NT2/D1 (cell line): Measurements from ENCODE around the gene SDR39U1.

Source experiments
- DNase-seq: peaks from one replicate; pipeline ENCODE4 v3.0.0-alpha.2; 2011; ENCODE audit warnings: low read depth, low spot score
- H3K27me3 ChIP-seq: 2 replicates; pipeline ENCODE4 v1.6.0; 2011; ENCODE audit warnings: mild to moderate bottlenecking; ENCODE audit not compliant: insufficient read length, insufficient read depth
- H3K36me3 ChIP-seq: 2 replicates; pipeline ENCODE4 v1.6.1; 2011; ENCODE audit warnings: mild to moderate bottlenecking, low read length, mixed read lengths; ENCODE audit not compliant: insufficient read depth, insufficient read length
- H3K4me1 ChIP-seq: 2 replicates; pipeline ENCODE4 v1.5.1; 2011; ENCODE audit not compliant: insufficient read depth, insufficient read length
- H3K4me3 ChIP-seq: 2 replicates; pipeline ENCODE4 v1.5.1; 2011; ENCODE audit warnings: low read depth; ENCODE audit not compliant: insufficient read length
- H3K9ac ChIP-seq: 2 replicates; pipeline ENCODE4 v1.6.0; 2011; ENCODE audit warnings: low read depth; ENCODE audit not compliant: insufficient read length
- H3K9me3 ChIP-seq: 2 replicates; pipeline ENCODE4 v1.5.1; 2011; ENCODE audit warnings: mild to moderate bottlenecking, low read length; ENCODE audit not compliant: insufficient read depth
- SUZ12 ChIP-seq: IDR thresholded peaks from 2 replicates; pipeline ENCODE4 v1.6.1; 2011; ENCODE audit not compliant: insufficient read length, insufficient read depth; ENCODE audit errors: extremely low read depth
- YY1 ChIP-seq: IDR thresholded peaks from 2 replicates; pipeline ENCODE4 v1.6.1; 2011; ENCODE audit not compliant: insufficient read length, insufficient read depth
- ZNF274 ChIP-seq: IDR thresholded peaks from 2 replicates; pipeline ENCODE4 v1.6.1; 2011; ENCODE audit warnings: mild to moderate bottlenecking, low read depth, low read length

Gene SDR39U1

GRCh38 chr14:24397639-24398292 is 44.8 kb downstream of the SDR39U1 start:
- no peaks in the 10 kb centered on the region for H3K36me3 ChIP-seq
- H3K9ac ChIP-seq: no peak overlapping the region
- no peaks in the 10 kb centered on the region for H3K27me3 ChIP-seq
- H3K4me1 ChIP-seq: peaks cover 10% of the 10 kb centered on the region
- TF ChIP-seq SUZ12 (no peak), YY1 (no peak), ZNF274 (no peak)
- no peaks in the 10 kb centered on the region for H3K9me3 ChIP-seq
- no peak overlapping the region for H3K4me3 ChIP-seq
- DNase-seq: no peak

DNA sequence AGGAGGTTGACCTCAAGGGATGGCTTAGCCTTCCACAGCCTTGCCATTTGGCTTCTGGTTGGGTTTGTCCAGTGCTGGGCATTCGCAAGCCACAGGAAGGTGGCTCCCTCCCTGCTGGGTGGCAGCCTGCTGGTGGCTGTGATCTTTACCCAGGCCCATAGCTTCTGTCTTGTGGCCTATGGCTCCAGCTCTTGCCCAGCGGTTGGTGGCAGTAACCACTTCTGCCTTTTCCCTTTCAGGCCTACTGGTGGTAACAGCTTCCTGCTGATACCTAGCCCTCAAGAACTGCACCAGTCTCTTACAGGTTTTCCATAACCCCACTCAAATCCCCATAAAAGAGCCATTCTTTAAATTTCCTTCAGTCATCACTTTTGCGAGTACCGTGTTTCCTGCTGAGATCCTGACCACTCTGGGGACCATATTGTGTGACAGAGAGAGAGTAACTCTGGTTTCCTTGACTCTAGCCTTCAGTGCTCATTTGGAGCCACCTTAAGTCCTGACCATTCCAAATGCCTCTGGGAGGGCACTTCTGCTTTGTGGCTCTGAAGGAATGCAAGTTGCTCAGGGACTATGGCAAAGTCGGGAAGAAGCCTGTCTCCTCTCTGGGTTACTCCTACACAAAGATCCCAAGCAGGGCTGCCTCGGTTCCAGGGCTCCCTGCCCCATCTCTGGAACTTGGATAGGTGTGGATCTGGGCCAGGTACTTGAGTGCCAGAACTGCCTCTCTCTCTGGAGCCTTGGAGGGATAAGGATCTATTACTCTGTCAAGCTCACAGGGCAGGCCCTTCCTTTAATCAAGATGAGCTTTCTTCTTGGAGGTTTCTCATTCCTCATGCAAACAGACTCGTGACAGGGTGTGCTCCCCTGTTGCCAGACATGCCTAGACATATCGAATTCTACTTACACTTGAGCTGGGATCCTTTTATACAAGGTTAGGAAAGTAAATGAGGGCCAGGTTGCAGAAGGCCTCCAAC is 46.7 kb downstream of the SDR39U1 start:
- peaks cover 8% of the 10 kb centered on the region for H3K4me1 ChIP-seq
- no peak overlapping the region for H3K4me3 ChIP-seq
- no peaks in the 10 kb centered on the region for H3K9me3 ChIP-seq
- no peaks in the 10 kb centered on the region for H3K36me3 ChIP-seq
- no peak for TF ChIP-seq SUZ12
- TF ChIP-seq ZNF274: no peak
- no peak for TF ChIP-seq YY1
- H3K9ac ChIP-seq: no peak overlapping the region
- DNase-seq: no peak
- H3K27me3 ChIP-seq: no peaks in the 10 kb centered on the region

- Histone ChIP-seq H3K36me3 (no peaks in the 10 kb centered on the region), H3K4me3 (no peak overlapping the region), H3K27me3 (no peaks in the 10 kb centered on the region), H3K9me3 (no peaks in the 10 kb centered on the region), H3K9ac (no peak overlapping the region), H3K4me1 (peaks cover 2% of the 10 kb centered on the region)
- DNase-seq: no peak
- TF ChIP-seq YY1 (no peak), ZNF274 (no peak), SUZ12 (no peak)
These were observed 48.3 kb downstream of the SDR39U1 start for GRCh38 chr14:24394275-24394674.

DNA sequence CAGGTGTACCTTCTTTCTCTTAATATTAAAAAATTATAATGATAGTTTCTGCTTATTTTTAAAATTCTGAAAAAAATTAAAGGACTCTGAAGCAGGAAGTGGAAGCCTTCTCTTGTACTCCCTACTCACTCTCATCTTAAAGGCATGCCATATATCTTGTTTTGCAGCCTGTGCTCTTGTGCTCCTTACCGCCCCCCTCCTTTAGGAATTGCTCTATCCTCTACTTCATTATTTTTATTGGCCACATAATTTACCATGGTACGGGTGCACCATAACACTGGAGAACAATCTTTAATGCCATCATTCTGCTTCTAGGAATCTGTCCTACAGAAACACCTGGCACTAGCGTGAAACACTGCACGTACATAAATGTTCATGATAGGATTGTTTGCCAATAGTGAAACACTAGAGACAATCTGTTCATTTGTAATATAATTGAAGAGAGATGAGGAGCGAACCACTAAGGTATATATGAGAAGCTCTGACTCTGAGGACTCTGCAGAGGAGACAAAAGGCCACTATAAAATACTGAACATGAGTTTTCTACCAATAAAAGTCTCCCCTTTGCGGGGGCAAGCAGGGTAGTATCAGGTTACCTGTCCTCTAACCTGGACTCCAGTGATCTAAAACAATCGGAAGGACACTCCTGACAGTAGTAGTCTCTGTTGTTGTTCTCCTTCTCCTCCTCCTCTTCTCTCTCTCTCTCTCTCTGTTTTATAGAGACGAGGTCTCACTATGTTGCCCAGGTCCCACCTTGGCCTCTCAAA is 50.1 kb downstream of the SDR39U1 start:
- no peak for DNase-seq
- H3K4me3 ChIP-seq: no peak overlapping the region
- no peak overlapping the region for H3K9ac ChIP-seq
- H3K9me3 ChIP-seq: no peaks in the 10 kb centered on the region
- TF ChIP-seq SUZ12 (no peak), YY1 (no peak)
- no peaks in the 10 kb centered on the region for H3K36me3 ChIP-seq
- no peaks in the 10 kb centered on the region for H3K4me1 ChIP-seq
- no peaks in the 10 kb centered on the region for H3K27me3 ChIP-seq

DNA sequence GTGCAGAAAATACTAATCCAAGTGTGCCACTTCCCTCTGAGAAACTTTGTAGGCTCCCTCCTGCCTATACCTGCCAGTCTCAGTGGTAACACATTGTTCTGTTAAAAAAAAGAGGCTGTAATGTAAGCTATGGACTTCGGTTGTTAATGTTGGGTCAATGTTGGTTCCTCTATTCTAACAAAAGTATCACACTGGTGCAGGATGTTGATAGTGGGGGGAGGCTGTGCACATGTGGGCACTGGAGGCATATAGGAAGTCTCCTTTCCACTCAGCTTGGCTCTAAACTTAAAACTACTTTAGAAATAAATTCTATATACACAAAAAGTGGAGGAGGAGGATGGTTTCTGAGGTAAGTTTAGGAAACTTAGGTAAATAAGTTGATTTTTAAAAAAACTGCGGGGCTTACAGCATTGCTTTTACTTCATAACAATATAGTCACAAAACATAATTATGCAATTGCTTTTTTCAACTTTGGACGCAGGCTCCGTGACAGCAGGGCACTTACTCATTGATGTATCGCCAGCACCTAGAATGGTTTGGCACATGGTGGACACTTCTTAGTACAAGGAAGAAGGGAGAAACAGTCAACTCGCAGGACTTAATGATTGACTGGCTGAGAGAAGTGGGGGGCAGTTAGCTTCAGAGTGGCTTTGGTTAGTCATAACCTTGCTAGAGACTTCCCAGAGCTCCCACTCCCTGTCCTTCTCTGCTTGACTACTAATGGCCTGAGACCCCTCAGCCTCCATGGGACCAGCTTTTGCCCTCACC is 51.7 kb downstream of the SDR39U1 start:
- no peaks in the 10 kb centered on the region for H3K36me3 ChIP-seq

More for the DNA sequence above, 51.7 kb downstream of the SDR39U1 start:
- TF ChIP-seq SUZ12: no peak
- Histone ChIP-seq H3K9ac (no peak overlapping the region), H3K4me1 (no peaks in the 10 kb centered on the region), H3K4me3 (no peak overlapping the region), H3K27me3 (no peaks in the 10 kb centered on the region), H3K9me3 (no peaks in the 10 kb centered on the region)
- DNase-seq: no peak
